ENCODE measurements around the gene ATP1B4. TPM values are rescaled to one million over a fixed set of nuclear protein-coding genes. Genes with fewer than 3 reads are reported as not detected.

ATP1B4 gene
- polyA plus RNA-seq, 1 donor (not counting 4 experiments of a cell fraction or from before 2014, with no cell fraction given), result not detected

DNA sequence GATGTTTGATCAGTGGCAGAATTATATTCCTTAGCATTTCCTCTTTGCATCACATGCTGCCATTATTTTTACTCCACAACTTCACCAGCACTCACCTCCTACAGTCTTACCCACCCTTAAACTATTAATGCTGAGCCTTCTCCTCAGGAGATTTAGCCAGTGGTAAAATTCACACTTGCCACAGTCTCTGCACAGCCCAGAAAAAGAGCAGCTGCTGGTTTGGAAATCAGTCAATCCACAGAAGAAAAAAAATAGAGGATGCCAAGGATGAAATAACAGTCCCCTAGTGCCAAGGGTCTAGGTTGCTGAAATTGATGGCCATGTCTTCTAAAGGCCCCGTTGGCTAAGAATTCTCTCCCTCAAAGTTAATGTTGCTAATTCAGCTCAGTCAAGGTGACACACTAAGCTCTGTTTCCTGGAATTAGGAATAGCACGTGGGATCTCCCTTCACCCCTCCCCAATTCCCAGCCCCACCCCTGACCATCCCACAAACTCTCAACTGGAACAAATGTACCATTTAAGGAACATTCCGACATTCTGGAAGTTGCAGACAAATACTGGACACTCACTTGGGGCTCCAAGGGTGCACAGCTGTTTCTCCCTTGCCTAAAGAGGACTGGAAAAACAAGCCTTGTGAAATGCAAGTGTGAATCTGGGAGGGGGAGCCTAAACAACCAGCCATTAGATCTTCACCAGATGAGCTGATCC lies 5.7 kb downstream of the ATP1B4 start:
- FAIRE-seq (no peak), DNase-seq (ENCODE audit: low read depth, low spot score) (no peak)
- TF ChIP-seq, protein P1, sequence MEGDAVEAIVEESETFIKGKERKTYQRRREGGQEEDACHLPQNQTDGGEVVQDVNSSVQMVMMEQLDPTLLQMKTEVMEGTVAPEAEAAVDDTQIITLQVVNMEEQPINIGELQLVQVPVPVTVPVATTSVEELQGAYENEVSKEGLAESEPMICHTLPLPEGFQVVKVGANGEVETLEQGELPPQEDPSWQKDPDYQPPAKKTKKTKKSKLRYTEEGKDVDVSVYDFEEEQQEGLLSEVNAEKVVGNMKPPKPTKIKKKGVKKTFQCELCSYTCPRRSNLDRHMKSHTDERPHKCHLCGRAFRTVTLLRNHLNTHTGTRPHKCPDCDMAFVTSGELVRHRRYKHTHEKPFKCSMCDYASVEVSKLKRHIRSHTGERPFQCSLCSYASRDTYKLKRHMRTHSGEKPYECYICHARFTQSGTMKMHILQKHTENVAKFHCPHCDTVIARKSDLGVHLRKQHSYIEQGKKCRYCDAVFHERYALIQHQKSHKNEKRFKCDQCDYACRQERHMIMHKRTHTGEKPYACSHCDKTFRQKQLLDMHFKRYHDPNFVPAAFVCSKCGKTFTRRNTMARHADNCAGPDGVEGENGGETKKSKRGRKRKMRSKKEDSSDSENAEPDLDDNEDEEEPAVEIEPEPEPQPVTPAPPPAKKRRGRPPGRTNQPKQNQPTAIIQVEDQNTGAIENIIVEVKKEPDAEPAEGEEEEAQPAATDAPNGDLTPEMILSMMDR (optimal IDR thresholded peaks at IDR 0.05 in 1 of 3, IDR thresholded peaks at IDR 0.05 in 1 of 3, conservative IDR thresholded peaks at IDR 0.05 in 1 of 3; ENCODE audit: extremely low read depth in 1 of 3, insufficient read depth in 2 of 3, low read length in 3 of 3), result no peak
- TF ChIP-seq EZH2 (IDR thresholded peaks at IDR 0.05; ENCODE audit: low read length), result no peak
- no peaks in the 10 kb centered on the region for H3K9me1 ChIP-seq (ENCODE audit: control insufficient read depth, extremely low read depth, insufficient read depth, low read length)
- H3K9ac ChIP-seq (ENCODE audit: control insufficient read depth, extremely low read depth, insufficient read depth, low read length), result no peak overlapping the region
- no peaks in the 10 kb centered on the region for H3K4me1 ChIP-seq (ENCODE audit: control insufficient read depth, extremely low read depth, insufficient read depth, low read length)
- no peak overlapping the region for H3K4me3 ChIP-seq (ENCODE audit: control insufficient read depth in 2 of 3, extremely low read depth in 1 of 3, insufficient read depth in 2 of 3, low read depth in 1 of 3, low read length in 3 of 3)
- H3K9me3 ChIP-seq (ENCODE audit: control insufficient read depth, low read depth, low read length), result no peaks in the 10 kb centered on the region
- dilution Hi-C loops (cut with MboI; ENCODE audit: extremely low pct_ligation_motif_present, low sequenced_read_pairs), result no loop called here
- no peak overlapping the region for H2AFZ ChIP-seq (ENCODE audit: control insufficient read depth, low read length)
- H3K27ac ChIP-seq (ENCODE audit: control insufficient read depth, insufficient read depth, low read length), result no peak overlapping the region
- H3K36me3 ChIP-seq (ENCODE audit: control insufficient read depth in 2 of 2, extremely low read depth in 1 of 2, insufficient read depth in 2 of 2, low read length in 2 of 2), result no peaks in the 10 kb centered on the region
- H3K4me2 ChIP-seq (ENCODE audit: control insufficient read depth, extremely low read depth, insufficient read depth, low read depth, low read length), result no peak overlapping the region
- H4K20me1 ChIP-seq (ENCODE audit: control insufficient read depth, extremely low read depth, insufficient read depth, low read length), result no peaks in the 10 kb centered on the region
- no peaks in the 10 kb centered on the region for H3K27me3 ChIP-seq (ENCODE audit: control insufficient read depth, extremely low read depth, insufficient read depth, low read length)
- no peaks in the 10 kb centered on the region for H3K79me2 ChIP-seq (ENCODE audit: control insufficient read depth, insufficient read depth, low read length)

DNA sequence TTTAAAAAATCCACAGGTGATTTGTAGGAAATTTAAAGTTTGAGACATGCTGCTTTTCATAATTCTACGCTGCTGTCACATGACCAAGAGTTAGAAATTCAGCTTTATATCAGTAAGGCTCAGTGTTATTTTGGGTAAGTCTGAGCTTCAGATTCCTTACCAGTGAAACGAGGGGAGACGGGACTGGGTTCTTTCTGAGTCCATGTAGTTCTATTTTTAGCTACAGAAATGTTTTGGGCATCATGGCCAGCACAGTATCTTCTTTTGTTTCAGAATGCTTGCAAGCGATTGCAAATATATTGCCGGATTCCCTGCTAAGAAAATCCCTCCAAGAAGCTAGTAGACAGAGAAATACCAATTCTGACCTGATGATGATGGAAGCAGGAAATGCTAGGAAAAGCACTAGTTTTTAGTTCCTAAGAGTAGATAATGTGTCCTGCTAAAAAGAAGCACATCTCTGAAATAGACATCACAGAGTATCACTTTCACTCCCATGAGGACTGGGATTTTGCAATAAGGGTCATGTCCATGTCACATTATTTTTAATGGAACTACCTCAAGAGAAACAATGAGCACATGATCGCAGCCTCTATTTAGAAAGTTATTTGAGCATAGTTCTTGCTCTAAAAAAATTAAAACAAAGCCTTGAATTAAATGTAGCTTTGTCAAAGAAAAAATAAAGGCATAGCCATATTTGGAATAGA lies 10.9 kb downstream of the ATP1B4 start:
- no peaks in the 10 kb centered on the region for H3K9me1 ChIP-seq (ENCODE audit: control insufficient read depth, extremely low read depth, insufficient read depth, low read length)
- TF ChIP-seq, protein P1 (optimal IDR thresholded peaks at IDR 0.05 in 1 of 3, IDR thresholded peaks at IDR 0.05 in 1 of 3, conservative IDR thresholded peaks at IDR 0.05 in 1 of 3; ENCODE audit: extremely low read depth in 1 of 3, insufficient read depth in 2 of 3, low read length in 3 of 3), result no peak
- TF ChIP-seq EZH2 (IDR thresholded peaks at IDR 0.05; ENCODE audit: low read length), result no peak
- dilution Hi-C loops (cut with MboI; ENCODE audit: extremely low pct_ligation_motif_present, low sequenced_read_pairs), result no loop called here
- FAIRE-seq (no peak), DNase-seq (ENCODE audit: low read depth, low spot score) (no peak)
- H3K4me1 ChIP-seq (ENCODE audit: control insufficient read depth, extremely low read depth, insufficient read depth, low read length), result no peaks in the 10 kb centered on the region
- no peak overlapping the region for H3K4me2 ChIP-seq (ENCODE audit: control insufficient read depth, extremely low read depth, insufficient read depth, low read depth, low read length)
- no peaks in the 10 kb centered on the region for H3K9me3 ChIP-seq (ENCODE audit: control insufficient read depth, low read depth, low read length)
- no peaks in the 10 kb centered on the region for H3K79me2 ChIP-seq (ENCODE audit: control insufficient read depth, insufficient read depth, low read length)
- no peak overlapping the region for H2AFZ ChIP-seq (ENCODE audit: control insufficient read depth, low read length)
- H3K27ac ChIP-seq (ENCODE audit: control insufficient read depth, insufficient read depth, low read length), result no peak overlapping the region
- no peaks in the 10 kb centered on the region for H3K27me3 ChIP-seq (ENCODE audit: control insufficient read depth, extremely low read depth, insufficient read depth, low read length)
- H4K20me1 ChIP-seq (ENCODE audit: control insufficient read depth, extremely low read depth, insufficient read depth, low read length), result no peaks in the 10 kb centered on the region
- H3K36me3 ChIP-seq (ENCODE audit: control insufficient read depth in 2 of 2, extremely low read depth in 1 of 2, insufficient read depth in 2 of 2, low read length in 2 of 2), result no peaks in the 10 kb centered on the region
- H3K4me3 ChIP-seq (ENCODE audit: control insufficient read depth in 2 of 3, extremely low read depth in 1 of 3, insufficient read depth in 2 of 3, low read depth in 1 of 3, low read length in 3 of 3), result no peak overlapping the region
- H3K9ac ChIP-seq (ENCODE audit: control insufficient read depth, extremely low read depth, insufficient read depth, low read length), result no peak overlapping the region

Data from keratinocyte (primary cell).